GM18505 (cell line): ENCODE measurements around the gene PLXNB1.
A peak's percentile ranks its signal among the peaks of the same experiment; 100 is the strongest.
"Not testable (repeated sequence)": the region's sequence is repeated elsewhere in the genome, so short reads cannot be mapped to it uniquely, and the experiment has no call there.

Experiments
- ATAC-seq: cut with Tn5 transposase; IDR thresholded peaks from one replicate; pipeline ENCODE4 v1.9.1; 2021; ENCODE audit not compliant: unreplicated experiment
- POLR2A ChIP-seq: IDR thresholded peaks from 4 replicates; pipeline ENCODE4 v1.6.1; 2011; ENCODE audit warnings: borderline replicate concordance; ENCODE audit not compliant: insufficient read depth, insufficient read length; ENCODE audit errors: extremely low read depth

The PLXNB1 gene, protein sequence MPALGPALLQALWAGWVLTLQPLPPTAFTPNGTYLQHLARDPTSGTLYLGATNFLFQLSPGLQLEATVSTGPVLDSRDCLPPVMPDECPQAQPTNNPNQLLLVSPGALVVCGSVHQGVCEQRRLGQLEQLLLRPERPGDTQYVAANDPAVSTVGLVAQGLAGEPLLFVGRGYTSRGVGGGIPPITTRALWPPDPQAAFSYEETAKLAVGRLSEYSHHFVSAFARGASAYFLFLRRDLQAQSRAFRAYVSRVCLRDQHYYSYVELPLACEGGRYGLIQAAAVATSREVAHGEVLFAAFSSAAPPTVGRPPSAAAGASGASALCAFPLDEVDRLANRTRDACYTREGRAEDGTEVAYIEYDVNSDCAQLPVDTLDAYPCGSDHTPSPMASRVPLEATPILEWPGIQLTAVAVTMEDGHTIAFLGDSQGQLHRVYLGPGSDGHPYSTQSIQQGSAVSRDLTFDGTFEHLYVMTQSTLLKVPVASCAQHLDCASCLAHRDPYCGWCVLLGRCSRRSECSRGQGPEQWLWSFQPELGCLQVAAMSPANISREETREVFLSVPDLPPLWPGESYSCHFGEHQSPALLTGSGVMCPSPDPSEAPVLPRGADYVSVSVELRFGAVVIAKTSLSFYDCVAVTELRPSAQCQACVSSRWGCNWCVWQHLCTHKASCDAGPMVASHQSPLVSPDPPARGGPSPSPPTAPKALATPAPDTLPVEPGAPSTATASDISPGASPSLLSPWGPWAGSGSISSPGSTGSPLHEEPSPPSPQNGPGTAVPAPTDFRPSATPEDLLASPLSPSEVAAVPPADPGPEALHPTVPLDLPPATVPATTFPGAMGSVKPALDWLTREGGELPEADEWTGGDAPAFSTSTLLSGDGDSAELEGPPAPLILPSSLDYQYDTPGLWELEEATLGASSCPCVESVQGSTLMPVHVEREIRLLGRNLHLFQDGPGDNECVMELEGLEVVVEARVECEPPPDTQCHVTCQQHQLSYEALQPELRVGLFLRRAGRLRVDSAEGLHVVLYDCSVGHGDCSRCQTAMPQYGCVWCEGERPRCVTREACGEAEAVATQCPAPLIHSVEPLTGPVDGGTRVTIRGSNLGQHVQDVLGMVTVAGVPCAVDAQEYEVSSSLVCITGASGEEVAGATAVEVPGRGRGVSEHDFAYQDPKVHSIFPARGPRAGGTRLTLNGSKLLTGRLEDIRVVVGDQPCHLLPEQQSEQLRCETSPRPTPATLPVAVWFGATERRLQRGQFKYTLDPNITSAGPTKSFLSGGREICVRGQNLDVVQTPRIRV (N-terminal part only)

DNA sequence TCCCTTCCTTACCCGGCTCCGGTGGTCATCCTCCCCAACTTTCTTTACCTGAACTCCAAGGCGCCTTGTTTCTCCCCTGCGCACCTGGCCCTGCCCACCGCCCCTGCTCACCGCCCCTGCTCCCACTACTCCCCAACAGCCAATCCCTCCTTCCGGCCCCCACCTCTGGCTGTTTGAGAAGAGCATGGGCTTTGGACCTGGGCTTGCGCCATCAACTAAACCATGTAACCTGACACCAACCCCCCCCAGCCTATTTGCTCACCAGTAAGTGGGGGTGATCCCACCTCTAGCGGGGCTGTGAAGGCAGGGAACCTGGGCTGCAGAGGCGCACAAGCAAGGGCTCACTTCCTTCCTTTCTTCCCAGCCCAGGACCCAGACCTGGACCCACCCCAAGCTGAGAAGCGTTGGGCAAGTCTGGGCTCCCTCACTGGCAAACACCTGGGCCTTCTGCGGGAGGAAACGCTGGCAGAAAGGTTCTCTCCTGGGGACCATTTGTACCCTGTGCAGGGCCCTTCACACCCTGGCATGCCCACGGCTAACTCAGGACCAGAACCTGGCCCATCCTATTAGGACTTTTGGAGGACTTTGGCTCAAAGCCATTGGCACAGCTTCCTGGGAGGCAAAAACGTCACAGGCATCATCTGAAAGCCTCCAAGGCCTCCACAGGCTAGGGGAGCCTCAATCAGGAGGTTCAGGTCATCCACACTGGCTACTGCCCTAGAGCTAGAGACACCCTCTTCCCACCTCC, at the start of gene PLXNB1:
TSS of gene PLXNB1 (minus strand) at position 127 of the 748 bp plus-strand sequence. CDS start 5,475 bp downstream, outside the sequence.
- no peak for TF ChIP-seq POLR2A
- ATAC-seq: no peak

DNA sequence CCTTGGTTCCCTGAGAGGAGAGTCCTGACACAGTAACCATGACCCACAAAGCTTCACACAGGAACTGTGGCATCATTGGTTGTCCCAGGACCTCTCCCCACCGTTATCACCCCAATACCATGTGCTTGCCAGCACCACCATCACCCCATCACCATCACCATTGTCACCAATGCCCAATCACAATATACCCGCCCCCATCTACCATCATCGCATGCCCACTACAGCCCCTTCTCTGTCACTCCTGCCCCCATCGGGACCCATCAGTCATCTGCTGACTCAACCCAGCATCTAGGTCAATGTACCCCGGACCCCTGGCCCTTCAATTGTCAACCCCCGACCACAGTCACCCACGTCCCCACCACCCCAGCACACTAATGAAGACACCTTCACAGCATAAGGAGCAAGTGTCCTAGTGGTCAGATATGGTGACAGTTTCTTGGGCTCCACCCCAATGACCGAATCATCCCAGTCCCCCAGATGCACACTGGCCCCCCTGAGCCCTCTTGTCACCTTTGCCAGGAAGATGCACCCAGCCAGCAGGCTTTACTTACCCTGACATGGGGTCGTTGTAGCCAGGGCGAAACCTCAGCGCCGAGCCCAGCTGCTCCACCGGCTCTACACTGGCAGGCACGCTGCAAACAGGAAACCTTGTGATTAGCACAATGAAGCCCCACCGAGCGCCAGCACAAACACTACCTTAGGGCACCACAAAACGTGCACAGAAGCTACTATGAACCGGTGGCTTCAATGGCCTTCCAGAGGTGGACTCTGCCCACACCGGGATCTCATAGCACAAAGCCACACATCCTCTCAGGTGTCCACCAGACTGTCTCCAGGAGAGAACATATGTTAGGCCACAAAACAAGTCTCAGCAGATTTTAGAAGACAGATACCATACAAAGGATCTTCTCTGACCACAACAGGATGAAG, 49.0 kb upstream of the PLXNB1 start:
- ATAC-seq: no peak
- no peak for TF ChIP-seq POLR2A

DNA sequence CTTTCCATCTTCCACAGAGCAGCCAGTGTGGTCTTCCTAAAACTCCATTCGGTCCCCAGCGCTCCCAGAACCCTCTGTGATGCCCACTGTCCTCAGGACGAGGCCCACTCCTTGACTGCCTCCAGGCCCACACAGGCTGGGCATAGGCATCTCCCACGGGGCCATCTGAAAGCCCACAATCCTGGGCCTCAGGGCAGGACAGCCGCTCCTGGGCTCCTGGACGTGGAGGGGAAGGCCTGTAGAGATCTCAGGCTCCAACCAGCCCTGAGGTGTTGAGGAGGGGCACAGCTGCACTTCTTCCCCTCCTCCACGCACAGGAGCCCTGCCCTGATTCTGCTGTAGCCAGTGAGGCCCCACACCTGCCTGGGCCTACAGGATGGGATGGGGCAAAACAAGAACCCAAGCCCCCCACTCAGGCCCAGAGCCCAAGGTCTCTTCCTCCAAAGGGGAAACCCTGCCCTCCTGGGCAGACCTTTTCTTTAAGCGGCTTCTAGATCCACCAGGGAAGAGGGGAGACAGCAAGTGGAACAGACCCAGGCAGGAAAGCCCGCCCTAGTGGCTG, 48.2 kb upstream of the PLXNB1 start:
- no peak for ATAC-seq
- TF ChIP-seq POLR2A: no peak

DNA sequence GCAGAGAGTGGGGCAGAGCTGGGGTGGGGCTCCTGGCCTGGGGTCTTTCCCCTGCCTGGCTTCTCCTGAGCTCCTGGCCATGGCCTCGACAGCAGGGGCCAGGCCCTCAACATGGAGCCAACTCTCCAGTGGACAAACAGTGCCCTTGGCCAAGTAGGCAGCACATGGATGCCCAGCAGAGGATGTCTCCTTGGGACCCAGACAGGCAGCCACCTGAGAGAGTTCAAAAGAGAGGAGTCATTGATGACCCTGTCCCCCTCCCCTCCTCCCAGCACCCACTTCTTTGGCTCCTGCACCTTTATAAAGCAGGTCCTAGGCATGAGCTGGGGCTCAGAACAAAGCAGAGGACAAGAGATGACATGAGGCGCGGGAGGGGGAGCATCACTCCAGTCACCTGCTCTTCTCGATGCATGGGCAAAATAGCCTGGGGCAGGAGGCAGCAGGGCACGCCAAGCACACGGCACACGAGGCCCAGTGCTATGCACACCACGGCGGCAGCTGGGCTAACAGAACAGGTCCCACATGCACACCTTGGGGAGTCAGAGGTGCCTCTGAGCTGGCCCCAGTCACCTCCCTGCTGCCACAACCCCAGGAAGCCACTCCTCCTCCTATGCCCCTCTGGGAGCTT, 46.7 kb upstream of the PLXNB1 start:
- no peak for ATAC-seq
- TF ChIP-seq POLR2A: no peak

DNA sequence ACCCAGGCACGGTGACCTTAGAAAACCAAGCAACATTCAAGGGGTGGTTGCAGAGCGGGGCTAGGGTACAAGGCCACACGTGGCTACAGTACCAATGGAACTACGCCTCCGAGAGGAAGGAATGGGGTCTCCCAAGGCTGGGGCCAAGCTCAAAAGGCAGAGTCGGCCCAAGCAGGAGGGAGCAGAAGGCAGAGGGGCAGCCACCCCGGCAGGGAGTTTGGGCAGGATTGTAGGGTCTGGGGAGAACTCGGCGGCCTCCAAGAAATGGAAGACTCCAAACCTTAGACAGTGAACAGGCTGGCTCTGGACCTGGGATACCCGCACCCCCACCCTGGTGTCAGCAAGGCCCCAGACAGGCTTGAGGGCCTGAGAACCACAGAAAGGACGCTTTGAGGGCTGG, 45.3 kb upstream of the PLXNB1 start:
- no peak for ATAC-seq
- TF ChIP-seq POLR2A: no peak

DNA sequence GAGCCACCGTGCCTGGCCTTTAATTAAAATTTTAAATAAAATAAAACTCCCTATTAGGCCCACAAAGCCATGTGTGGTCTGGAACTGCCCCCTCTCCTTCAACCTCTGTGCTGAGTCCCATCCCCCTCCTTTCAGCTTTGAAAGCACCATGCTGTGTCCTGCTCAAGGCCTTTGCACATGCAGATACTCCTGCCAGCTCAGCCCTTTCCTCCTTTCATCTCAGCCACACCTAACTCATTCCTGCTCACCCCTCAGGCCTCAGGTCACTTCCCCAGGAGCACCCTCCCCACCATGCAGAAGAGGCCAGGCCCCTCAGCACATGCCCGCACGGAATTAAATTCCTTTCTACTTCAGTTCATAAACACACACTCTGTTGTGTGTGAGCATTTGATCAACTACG, 44.7 kb upstream of the PLXNB1 start:
- ATAC-seq: no peak
- no peak for TF ChIP-seq POLR2A

DNA sequence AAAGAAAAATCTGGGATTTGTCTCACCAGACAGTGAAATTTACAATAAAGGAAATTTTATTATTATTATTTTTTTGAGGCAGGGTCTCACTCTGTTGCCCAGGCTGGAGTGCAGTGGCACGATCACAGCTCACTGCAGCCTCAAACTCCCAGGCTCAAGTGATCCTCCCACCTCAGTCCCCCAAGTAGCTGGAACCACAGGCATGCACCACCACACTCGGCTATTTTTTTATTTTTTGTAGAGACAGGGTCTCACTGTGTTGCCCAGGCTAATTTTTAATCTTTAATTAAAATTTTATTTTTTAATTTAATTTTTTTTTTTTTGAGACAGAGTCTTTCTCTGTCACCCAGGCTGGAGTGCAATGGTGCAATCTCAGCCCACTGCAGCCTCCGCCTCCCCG, 44.1 kb upstream of the PLXNB1 start:
- not testable (repeated sequence) for ATAC-seq

DNA sequence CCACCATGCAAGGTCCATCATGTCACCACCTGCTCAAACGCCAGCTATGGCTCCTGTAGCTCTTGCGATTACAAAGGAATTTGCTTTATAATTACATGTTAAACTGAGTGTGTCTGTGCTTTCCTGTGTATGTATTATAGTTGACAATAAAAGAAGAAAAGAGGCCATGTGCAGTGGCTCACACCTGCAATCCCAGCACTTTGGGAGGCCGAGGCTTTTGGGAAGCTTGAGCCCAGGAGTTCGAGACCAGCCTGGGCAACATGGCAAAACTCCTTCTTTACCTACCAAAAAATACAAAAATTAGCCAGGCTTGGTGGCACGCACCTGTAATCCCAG, 43.7 kb upstream of the PLXNB1 start:
- ATAC-seq: no peak
- TF ChIP-seq POLR2A: no peak

DNA sequence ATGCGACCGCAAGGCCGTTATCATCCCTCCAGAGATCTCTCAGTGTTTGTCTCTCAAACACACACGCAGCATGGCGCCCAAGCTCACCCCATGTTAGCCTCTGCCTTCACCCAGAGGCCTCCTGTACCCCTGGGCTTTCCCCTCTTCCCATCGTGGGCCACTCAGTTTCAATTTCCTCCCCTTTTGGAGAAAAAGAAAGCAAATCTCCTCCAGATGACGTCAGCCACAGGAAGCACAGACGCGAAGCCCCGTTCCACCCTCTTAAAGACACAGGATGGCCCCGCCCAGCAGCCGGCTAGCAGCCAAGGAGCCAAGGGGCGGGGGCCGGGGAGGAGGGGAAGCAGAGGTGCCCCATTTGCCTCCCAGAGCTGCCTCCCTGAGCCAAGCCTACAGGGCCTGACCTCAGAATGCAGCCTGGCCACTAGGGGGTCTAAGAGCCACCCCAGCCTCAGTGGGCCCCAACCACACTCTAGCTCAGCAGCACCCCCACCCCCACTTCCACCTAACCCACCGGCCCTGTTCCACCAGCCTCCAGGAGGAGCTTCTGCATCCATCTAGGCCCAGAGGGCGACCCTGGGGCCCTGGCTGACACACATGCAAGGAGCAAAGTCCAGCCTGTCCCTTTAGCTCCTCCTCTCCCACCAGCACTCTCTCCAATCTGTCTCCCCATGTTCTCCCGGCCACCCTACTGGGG, 43.2 kb upstream of the PLXNB1 start:
- peak; percentile 71 for ATAC-seq
- peak; percentile 92 for TF ChIP-seq POLR2A

DNA sequence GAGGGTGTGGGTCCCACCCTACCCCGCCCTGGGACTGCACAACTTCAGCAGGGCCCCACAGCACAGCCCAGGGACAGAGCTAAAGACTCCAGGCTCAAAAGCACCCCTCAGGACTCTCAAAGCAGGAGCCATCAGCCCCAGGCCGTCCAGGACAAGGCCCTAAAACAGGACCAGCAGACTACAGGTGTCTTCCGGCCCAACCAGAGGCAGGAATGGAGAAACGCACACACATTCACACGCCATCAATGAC, 42.7 kb upstream of the PLXNB1 start:
- ATAC-seq: no peak
- TF ChIP-seq POLR2A: no peak

DNA sequence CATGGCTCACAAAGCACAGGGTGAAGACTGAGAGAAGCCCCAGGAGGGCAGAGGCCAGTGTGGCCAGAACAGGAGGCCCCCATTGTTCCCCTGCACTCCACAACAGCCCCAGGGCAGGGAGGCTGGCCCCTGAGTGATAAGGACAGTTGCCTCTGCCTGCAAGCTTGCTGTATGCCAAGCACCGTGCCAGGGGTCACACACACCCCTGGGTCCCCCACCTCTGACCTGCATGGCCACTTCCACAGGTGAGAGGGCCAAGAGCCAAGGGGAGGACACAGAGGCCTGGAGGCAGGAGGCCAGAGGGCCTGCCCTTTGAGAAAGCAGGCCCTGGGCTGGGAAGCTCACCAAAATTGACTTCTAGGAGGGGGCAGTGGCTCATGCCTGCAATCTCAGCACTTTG, 40.4 kb upstream of the PLXNB1 start:
- no peak for TF ChIP-seq POLR2A
- no peak for ATAC-seq
